K562 (cell line): Measurements from ENCODE around the gene AGPAT1. TPM values are rescaled to one million over a fixed set of nuclear protein-coding genes. Genes with fewer than 3 reads are reported as not detected.

Experiments
- ATAC-seq: fragments of 200-7000 bp; cut with Tn5 transposase; 3 replicates; pipeline ENCODE4 v1.9.1; 2020; ENCODE audit warnings: moderate library complexity
- BruUV-seq: library from RNA; stranded (reverse); fragments of 400-500 nt; replicated peaks from 2 replicates; lab custom pipeline; 2021; lab: Mats Ljungman, UMichigan
- CTCF ChIA-PET: fragments of 300-600 bp; formaldehyde crosslinking; extraction: SDS; loops from one replicate; lab custom pipeline; 2021; ENCODE audit warnings: low intra/inter-chr PET ratio; lab: Yijun Ruan, JAX
- POLR2A ChIA-PET: fragments of 300-600, 350-650 bp; sonication (Branson Sonifier 250); formaldehyde crosslinking; extraction: SDS; loops from one replicate; lab custom pipeline; 2021; ENCODE audit warnings: antibody characterized with exemption, inconsistent platforms; lab: Yijun Ruan, JAX
- DNase-seq, 4 experiments: peaks; one replicate each; pipeline versions ENCODE4 v3.0.0 to v3.0.0-alpha.2; 2011 to 2018; ENCODE audit warnings: low spot score in 3 of 4, mixed read lengths in 3 of 4; ENCODE audit errors: extremely low read depth in 1 of 4
- FAIRE-seq: peaks from 2 replicates; lab custom pipeline; 2011; peaks lifted over from hg19 to GRCh38; lab: Jason Lieb, UNC
- H2AFZ ChIP-seq: 2 replicates; pipeline ENCODE4 v1.6.0; 2011; ENCODE audit warnings: low read depth, low read length, control low read depth, inconsistent platforms
- H3K27ac ChIP-seq: fragments of 200-600 bp; 3 replicates; pipeline ENCODE4 v1.8.0; 2011; ENCODE audit warnings: low read depth, mild to moderate bottlenecking, control low read depth, inconsistent platforms, low read length, moderate library complexity, mixed read lengths; ENCODE audit errors: extremely low read depth
- H3K27me3 ChIP-seq, 2 experiments: fragments of 300-600 bp in 1 of 2; 2 replicates in 1 of 2; 3 replicates in 1 of 2; pipeline versions ENCODE4 v1.6.0 to v1.8.0; 2011; ENCODE audit warnings: inconsistent platforms in 2 of 2, low read length in 2 of 2, mild to moderate bottlenecking in 1 of 2, mixed read lengths in 1 of 2, moderate library complexity in 1 of 2; ENCODE audit not compliant: control insufficient read depth in 2 of 2, insufficient read depth in 2 of 2
- H3K36me3 ChIP-seq: fragments of 300-600 bp; 3 replicates; pipeline ENCODE4 v1.8.0; 2011; ENCODE audit warnings: mild to moderate bottlenecking, low read length, inconsistent platforms; ENCODE audit not compliant: control insufficient read depth, insufficient read depth
- H3K4me1 ChIP-seq, 2 experiments: fragments of 200-600 bp in 1 of 2; replicated peaks in 1 of 2; 2 replicates in 1 of 2; 3 replicates in 1 of 2; pipeline versions ENCODE4 v1.5.1 to v1.8.0; 2011; ENCODE audit warnings: inconsistent platforms in 2 of 2, low read length in 2 of 2, mild to moderate bottlenecking in 1 of 2, mixed read lengths in 1 of 2, moderate library complexity in 1 of 2; ENCODE audit not compliant: control insufficient read depth in 2 of 2, insufficient read depth in 2 of 2
- H3K4me2 ChIP-seq: 2 replicates; pipeline ENCODE4 v1.6.1; 2011; ENCODE audit warnings: low read length, control low read depth, inconsistent platforms, mixed read lengths; ENCODE audit not compliant: insufficient read depth
- H3K4me3 ChIP-seq: fragments of 200-600 bp; sonication (generic), shearing (Covaris generic); 2 replicates; pipeline ENCODE4 v1.5.1; 2016; ENCODE audit warnings: control low read depth, inconsistent platforms
- H3K79me2 ChIP-seq: fragments of 200-600 bp; 3 replicates; pipeline ENCODE4 v1.8.0; 2011; ENCODE audit warnings: low read length, inconsistent platforms; ENCODE audit not compliant: control insufficient read depth, insufficient read depth
- H3K9ac ChIP-seq, 2 experiments: 2 replicates each; pipeline versions ENCODE4 v1.6.0 to v1.6.1; 2011; ENCODE audit warnings: low read depth in 2 of 2, low read length in 2 of 2, control low read depth in 1 of 2, inconsistent platforms in 1 of 2, mild to moderate bottlenecking in 1 of 2, mixed read lengths in 1 of 2; ENCODE audit not compliant: insufficient read depth in 1 of 2
- H3K9me1 ChIP-seq: one replicate; pipeline ENCODE4 v1.6.0; 2011; ENCODE audit warnings: inconsistent platforms, mild to moderate bottlenecking, low read length, moderate library complexity; ENCODE audit not compliant: control insufficient read depth, insufficient read depth
- H3K9me3 ChIP-seq: replicated peaks from 2 replicates; pipeline ENCODE4 v1.5.1; 2011; ENCODE audit warnings: low read depth, low read length, inconsistent platforms; ENCODE audit not compliant: control insufficient read depth, insufficient read depth
- H4K20me1 ChIP-seq: replicated peaks from 2 replicates; pipeline ENCODE4 v1.6.1; 2011; ENCODE audit warnings: low read length, inconsistent platforms, mixed read lengths; ENCODE audit not compliant: control insufficient read depth, insufficient read depth
- CTBP1 ChIP-seq: fragments of 450-650 bp; IDR thresholded peaks from 2 replicates; pipeline ENCODE4 v1.6.1; 2016; ENCODE audit warnings: borderline replicate concordance
- ERF ChIP-seq: fragments of 450-650 bp; formaldehyde crosslinking; IDR thresholded peaks from 2 replicates; pipeline ENCODE4 v1.4.0; 2020; ENCODE audit warnings: mild to moderate bottlenecking, mixed read lengths
- GABPB1 ChIP-seq: sonication (generic); formaldehyde crosslinking; IDR thresholded peaks from 2 replicates; pipeline ENCODE4 v1.8.0; 2022; ENCODE audit warnings: mild to moderate bottlenecking, missing genetic modification reagents
- GATAD2B ChIP-seq: fragments of 450-650 bp; IDR thresholded peaks from 2 replicates; pipeline ENCODE4 v1.6.1; 2017; ENCODE audit warnings: mild to moderate bottlenecking, borderline replicate concordance
- HDAC6 ChIP-seq: IDR thresholded peaks from 2 replicates; pipeline ENCODE4 v1.6.1; 2012; ENCODE audit warnings: low read depth, mild to moderate bottlenecking, control low read depth, inconsistent platforms, low read length, moderate library complexity
- LCOR ChIP-seq: sonication (generic); formaldehyde crosslinking; IDR thresholded peaks from 2 replicates; pipeline ENCODE4 v1.8.0; 2022; ENCODE audit warnings: mild to moderate bottlenecking, missing genetic modification reagents
- MAZ ChIP-seq, 2 experiments: fragments of 450-650 bp in 1 of 2; sonication (generic) in 1 of 2; formaldehyde crosslinking; IDR thresholded peaks in 1 of 2; conservative IDR thresholded peaks in 1 of 2; 2 replicates each; pipeline versions ENCODE4 v1.4.0 to v1.5.0; 2020; ENCODE audit warnings: mild to moderate bottlenecking in 1 of 2, missing genetic modification reagents in 1 of 2
- MBD2 ChIP-seq: sonication (generic); IDR thresholded peaks from 2 replicates; pipeline ENCODE4 v1.6.1; 2016; ENCODE audit warnings: low read depth, borderline replicate concordance
- MTF1 ChIP-seq: fragments of 250-450 bp; sonication (Bioruptor Pico); IDR thresholded peaks from 2 replicates; pipeline ENCODE4 v1.9.0; 2021; ENCODE audit warnings: moderate library complexity, mild to moderate bottlenecking, inconsistent platforms, borderline replicate concordance
- NFATC3 ChIP-seq: fragments of 450-650 bp; IDR thresholded peaks from 2 replicates; pipeline ENCODE4 v1.6.1; 2017; ENCODE audit warnings: mild to moderate bottlenecking
- OTX1 ChIP-seq: fragments of 450-650 bp; formaldehyde crosslinking; IDR thresholded peaks from 2 replicates; pipeline ENCODE4 v1.4.0; 2022; ENCODE audit warnings: mild to moderate bottlenecking
- SMARCA4 ChIP-seq: fragments of 450-650 bp; IDR thresholded peaks from 2 replicates; pipeline ENCODE4 v1.6.1; 2016
- SMARCE1 ChIP-seq: fragments of 450-650 bp; IDR thresholded peaks from 2 replicates; pipeline ENCODE4 v1.7.1; 2016; ENCODE audit warnings: mild to moderate bottlenecking
- TBP ChIP-seq: optimal IDR thresholded peaks from 2 replicates; pipeline ENCODE3; 2011; ENCODE audit warnings: low read depth, low read length, improper control_type of control experiment
- ZNF121 ChIP-seq: sonication (generic); formaldehyde crosslinking; conservative IDR thresholded peaks from 2 replicates; pipeline ENCODE4 v1.8.0; 2022; ENCODE audit warnings: missing genetic modification reagents
- ZNF444 ChIP-seq: fragments of 250-450 bp; sonication (Bioruptor Pico); IDR thresholded peaks from 2 replicates; pipeline ENCODE4 v1.4.0; 2020; ENCODE audit warnings: mild to moderate bottlenecking, moderate library complexity
- WGBS: fragments of 100-300 bp; shearing (Covaris generic); methylation state at CpG from one replicate; pipeline ENCODE4 v1.1.6; 2016; ENCODE audit warnings: low coverage, mixed read lengths; ENCODE audit not compliant: insufficient coverage; ENCODE audit errors: missing lambda C conversion rate; 5-methylcytosine and 5-hydroxymethylcytosine counted together
- in situ Hi-C: fragments of 300-500 bp; cut with MboI; formaldehyde crosslinking; loops from 4 replicates; pipeline ENCODE4 v1.15.0; 2018; ENCODE audit warnings: inconsistent platforms, mixed read lengths
- intact Hi-C: fragments of 100-400 bp; cut with micrococcal nuclease; formaldehyde crosslinking; loops from 2 replicates; pipeline ENCODE4 v1.14.2; 2022
- polyA plus RNA-seq, 8 experiments: library from polyadenylated mRNA; depleted of rRNA in 4 of 8; stranded (reverse) in 5 of 8; unstranded in 3 of 8; fragments of >200 nt; fragmentation: Nextera tagmentation in 2 of 8; fragmentation: Illumina TruSeq in 1 of 8; extraction: Ambion mirVana in 2 of 8; extraction: Trizol in 1 of 8; gene quantifications; 2 replicates each; pipeline versions ENCODE4 v1.2.1 to v1.2.3, GENCODE V29; 2011 to 2014; ENCODE audit warnings: inconsistent platforms in 1 of 8, missing spikeins in 1 of 8
- total RNA-seq, 7 experiments: library from RNA; depleted of rRNA in 6 of 7; stranded (reverse); fragments of >200 nt in 6 of 7; fragmentation: Illumina TruSeq in 2 of 7; extraction: Trizol in 2 of 7; gene quantifications; 2 replicates each; pipeline versions ENCODE4 v1.2.1 to v1.2.3, GENCODE V29; 2011 to 2021; ENCODE audit warnings: low replicate concordance in 1 of 7
- TF ChIP-seq, protein P1 (sequence below): sonication (generic); formaldehyde crosslinking; IDR thresholded peaks from 2 replicates; pipeline ENCODE4 v1.8.0; 2022; ENCODE audit warnings: missing genetic modification reagents, mild to moderate bottlenecking, moderate library complexity, borderline replicate concordance
- TF ChIP-seq, protein P2 (sequence below): fragments of 250-450 bp; sonication (Bioruptor Pico); IDR thresholded peaks from 2 replicates; pipeline ENCODE4 v1.4.0; 2020; ENCODE audit warnings: mild to moderate bottlenecking, moderate library complexity

The AGPAT1 gene
- total and polyA plus RNA-seq, 9 of the 15 experiments (the other 6 are each of a cell fraction or from before 2014, with no cell fraction given): 37.9 to 176 (median 69.4) TPM

DNA sequence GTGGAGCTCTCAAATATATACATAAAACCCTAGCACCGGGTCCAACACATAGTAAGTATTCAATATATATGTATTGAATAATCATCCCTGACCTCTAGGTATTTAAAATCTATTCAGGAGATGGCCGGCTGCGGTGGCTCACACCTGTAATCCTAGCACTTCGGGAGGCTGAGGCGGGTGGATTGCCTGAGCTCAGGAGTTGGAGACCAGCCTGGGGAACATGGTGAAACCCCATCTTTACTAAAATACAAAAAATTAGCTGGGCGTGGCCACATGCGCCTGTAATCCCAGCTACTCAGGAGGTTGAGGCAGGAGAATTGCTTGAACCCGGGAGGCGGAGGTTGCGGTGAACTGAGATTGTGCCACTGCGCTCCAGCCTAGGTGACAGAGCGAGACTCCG is 17.2 kb upstream of the AGPAT1 start (continued):
- TF ChIP-seq, protein P1, sequence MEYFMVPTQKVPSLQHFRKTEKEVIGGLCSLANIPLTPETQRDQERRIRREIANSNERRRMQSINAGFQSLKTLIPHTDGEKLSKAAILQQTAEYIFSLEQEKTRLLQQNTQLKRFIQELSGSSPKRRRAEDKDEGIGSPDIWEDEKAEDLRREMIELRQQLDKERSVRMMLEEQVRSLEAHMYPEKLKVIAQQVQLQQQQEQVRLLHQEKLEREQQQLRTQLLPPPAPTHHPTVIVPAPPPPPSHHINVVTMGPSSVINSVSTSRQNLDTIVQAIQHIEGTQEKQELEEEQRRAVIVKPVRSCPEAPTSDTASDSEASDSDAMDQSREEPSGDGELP (CRISPR knock-in tag): 0 out of 2 replicates have a peak, but pooled peaks have one; percentile 20
- TF ChIP-seq GABPB1: 0 out of 2 replicates have a peak, but pooled peaks have one; percentile 12

DNA sequence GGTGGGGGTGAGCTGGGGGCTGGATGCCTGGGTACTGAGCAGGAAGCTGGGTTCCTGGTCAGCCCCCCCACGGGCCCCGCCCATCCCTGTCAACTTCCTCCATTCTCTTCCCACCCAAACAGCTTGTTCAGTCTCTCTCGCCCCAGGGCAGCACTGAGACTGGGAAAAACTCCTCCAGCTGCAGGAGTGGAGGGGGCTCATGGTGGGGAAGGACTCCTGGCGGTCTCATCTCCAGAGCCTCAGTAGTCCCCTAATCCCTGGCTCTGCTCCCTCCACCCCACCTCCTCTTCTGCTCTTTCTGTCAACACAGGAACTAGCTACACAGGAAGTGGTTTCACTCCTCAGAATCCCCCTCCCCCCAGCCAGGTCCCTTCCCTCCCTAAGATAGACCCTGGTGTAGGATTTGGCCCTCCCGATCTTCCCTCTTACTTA is 16.7 kb upstream of the AGPAT1 start, which contains the start of gene GPSM3:
TSS of gene GPSM3 (minus strand) at position 36 of the 432 bp plus-strand sequence. CDS start 130 bp downstream, outside the sequence.
- H3K4me2 ChIP-seq: peak within 1 kb of the TSS; percentile 96
- CTCF ChIA-PET: no interaction called here
- peak; percentile 9 for TF ChIP-seq TBP
- TF ChIP-seq GABPB1: peak; percentile 87
- peak; percentile 64 for TF ChIP-seq SMARCA4
- TF ChIP-seq LCOR (CRISPR knock-in tag): peak; percentile 15; the same call in 1 of the 2 replicates
- TF ChIP-seq CTBP1: peak; percentile 24; the same call in 1 of the 2 replicates
- peak; percentile 57; the same call in 1 of the 2 replicates for TF ChIP-seq MBD2
- no peak for TF ChIP-seq ZNF121
- peak; percentile 79; the same call in 1 of the 2 replicates for TF ChIP-seq ZNF444 (CRISPR knock-in tag)
- peak; percentile 75 to 90; a peak in 3 of 4 replicates for TF ChIP-seq MAZ (CRISPR knock-in tag; conservative IDR thresholded peaks at IDR 0.05 in 1 of 2, IDR thresholded peaks at IDR 0.05 in 1 of 2)
- TF ChIP-seq HDAC6: no peak
- TF ChIP-seq MTF1 (CRISPR knock-in tag): no peak
- TF ChIP-seq OTX1 (CRISPR knock-in tag): 0 out of 2 replicates have a peak, but pooled peaks have one; percentile 24
- peak; percentile 55 for TF ChIP-seq SMARCE1
- peak; percentile 64; the same call in 1 of the 2 replicates for TF ChIP-seq GATAD2B
- TF ChIP-seq, protein P2, sequence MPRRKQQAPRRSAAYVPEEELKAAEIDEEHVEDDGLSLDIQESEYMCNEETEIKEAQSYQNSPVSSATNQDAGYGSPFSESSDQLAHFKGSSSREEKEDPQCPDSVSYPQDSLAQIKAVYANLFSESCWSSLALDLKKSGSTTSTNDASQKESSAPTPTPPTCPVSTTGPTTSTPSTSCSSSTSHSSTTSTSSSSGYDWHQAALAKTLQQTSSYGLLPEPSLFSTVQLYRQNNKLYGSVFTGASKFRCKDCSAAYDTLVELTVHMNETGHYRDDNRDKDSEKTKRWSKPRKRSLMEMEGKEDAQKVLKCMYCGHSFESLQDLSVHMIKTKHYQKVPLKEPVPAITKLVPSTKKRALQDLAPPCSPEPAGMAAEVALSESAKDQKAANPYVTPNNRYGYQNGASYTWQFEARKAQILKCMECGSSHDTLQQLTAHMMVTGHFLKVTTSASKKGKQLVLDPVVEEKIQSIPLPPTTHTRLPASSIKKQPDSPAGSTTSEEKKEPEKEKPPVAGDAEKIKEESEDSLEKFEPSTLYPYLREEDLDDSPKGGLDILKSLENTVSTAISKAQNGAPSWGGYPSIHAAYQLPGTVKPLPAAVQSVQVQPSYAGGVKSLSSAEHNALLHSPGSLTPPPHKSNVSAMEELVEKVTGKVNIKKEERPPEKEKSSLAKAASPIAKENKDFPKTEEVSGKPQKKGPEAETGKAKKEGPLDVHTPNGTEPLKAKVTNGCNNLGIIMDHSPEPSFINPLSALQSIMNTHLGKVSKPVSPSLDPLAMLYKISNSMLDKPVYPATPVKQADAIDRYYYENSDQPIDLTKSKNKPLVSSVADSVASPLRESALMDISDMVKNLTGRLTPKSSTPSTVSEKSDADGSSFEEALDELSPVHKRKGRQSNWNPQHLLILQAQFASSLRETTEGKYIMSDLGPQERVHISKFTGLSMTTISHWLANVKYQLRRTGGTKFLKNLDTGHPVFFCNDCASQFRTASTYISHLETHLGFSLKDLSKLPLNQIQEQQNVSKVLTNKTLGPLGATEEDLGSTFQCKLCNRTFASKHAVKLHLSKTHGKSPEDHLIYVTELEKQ (CRISPR knock-in tag): no peak
- TF ChIP-seq ERF (CRISPR knock-in tag): peak; percentile 66; the same call in 1 of the 2 replicates
- no peak for TF ChIP-seq NFATC3

More for the DNA sequence above, 16.7 kb upstream of the AGPAT1 start, which contains the start of gene GPSM3:
- H3K36me3 ChIP-seq: peaks cover 14% of the 10 kb centered on the region; the same call in 2 of the 3 replicates
- POLR2A ChIA-PET: interaction anchor here (0.6 to 1.4 kb wide), 6 partner anchors 10 to 629 kb away, joined by 3 to 6 read pairs (median 3); partner anchors contain the start of gene BAG6
- H3K4me1 ChIP-seq: peaks cover 72 to 76% of the 10 kb centered on the region in 2 experiments
- H3K27me3 ChIP-seq: no peaks in the 10 kb centered on the region
- H3K79me2 ChIP-seq: peaks cover 58% of the 10 kb centered on the region
- H3K9ac ChIP-seq: peak within 1 kb of the TSS; percentile 85 to 93
- peak within 1 kb of the TSS; percentile 97 for H2AFZ ChIP-seq
- DNase-seq (peak; percentile 45 to 85 (median 63)), FAIRE-seq (peak; percentile 75), ATAC-seq (no peak)
- H3K27ac ChIP-seq: peak within 1 kb of the TSS; percentile 93
- WGBS: 0% methylated on average over 3 of the region's 5 CpGs
- intact Hi-C loops: loop anchor here (10.0 kb wide), 1 partner anchor 288 kb away; the partner anchor contains the start of gene ZBTB12
- in situ Hi-C loops: no loop called here
- H3K9me1 ChIP-seq: no peaks in the 10 kb centered on the region
- BruUV-seq: no TSS peak
- H3K4me3 ChIP-seq: peak within 1 kb of the TSS; percentile 79
- H4K20me1 ChIP-seq: no peaks in the 10 kb centered on the region
- H3K9me3 ChIP-seq: no peaks in the 10 kb centered on the region
